OCI-LY7 (cell line): Measurements from ENCODE around the gene PDLIM1.

ENCODE experiments used
- CTCF ChIP-seq: fragments of 200-600 bp; sonication (generic); conservative IDR thresholded peaks from 2 replicates; pipeline ENCODE4 v1.5.1; 2014; ENCODE audit warnings: mild to moderate bottlenecking, antibody characterized with exemption, low read length, moderate library complexity, mixed read lengths
- EZH2phosphoT487 ChIP-seq: fragments of 200-600 bp; sonication (generic); IDR thresholded peaks from 2 replicates; pipeline ENCODE4 v1.6.1; 2018; ENCODE audit warnings: low read depth, borderline replicate concordance, mild to moderate bottlenecking, mixed run types, antibody characterized with exemption, low read length, moderate library complexity, mixed read lengths

GRCh38 chr10:95244152-95244551, 46.7 kb downstream of the PDLIM1 start:
- TF ChIP-seq EZH2phosphoT487 (no peak), CTCF (no peak)
